Bronchial smooth muscle cell (primary cell): ENCODE data around the gene MAP4K3. TPM values are rescaled to one million over a fixed set of nuclear protein-coding genes. Genes with fewer than 3 reads are reported as not detected.

ENCODE experiments used
- total RNA-seq: library from RNA; depleted of rRNA; stranded (reverse); fragments of >200 nt; gene quantifications from 2 replicates; pipeline ENCODE4 v1.2.1, GENCODE V29; 2014

The MAP4K3 gene
- total RNA-seq, result 33.1 and 45.7 TPM in 2 replicates

GRCh38 chr2:39436592-39437521 is at the start of gene MAP4K3:
MAP4K3 (minus strand) TSS chr2:39437285; CDS start chr2:39436987, 298 bp downstream.

GRCh38 chr2:39243469-39244123 is 193.5 kb downstream of the MAP4K3 start, which contains the start of gene CDKL4:
CDKL4 (minus strand) TSS chr2:39243970.

Other genes starting within 250 kb of the MAP4K3 start
- 2.7 and 4.3 TPM in 2 replicates for gene CDKL4, start 193.3 kb downstream of the MAP4K3 start, total RNA-seq
- 0.69 and 2.7 TPM in 2 replicates for gene TMEM178A, start 228.6 kb upstream of the MAP4K3 start, total RNA-seq